ENCODE data around the gene COL5A1.

COL5A1 gene

GRCh38 chr9:134655101-134655500, 13.5 kb downstream of the COL5A1 start:
- H3K9ac ChIP-seq (ENCODE audit: low read length): no peak overlapping the region
- H4K20me1 ChIP-seq (ENCODE audit: insufficient read depth, low read length): no peaks in the 10 kb centered on the region
- H3K9me3 ChIP-seq (ENCODE audit: insufficient read depth, low read length): no peaks in the 10 kb centered on the region
- H3K4me2 ChIP-seq (ENCODE audit: low read length): no peak overlapping the region
- TF ChIP-seq CTCF (IDR thresholded peaks at IDR 0.05; ENCODE audit: low read depth, low read length) (no peak), EZH2phosphoT487 (IDR thresholded peaks at IDR 0.05; ENCODE audit: low read depth) (no peak)
- H3K27ac ChIP-seq (ENCODE audit: low read length): no peak overlapping the region
- H3K4me1 ChIP-seq (ENCODE audit: low read length): no peaks in the 10 kb centered on the region
- H3K4me3 ChIP-seq (ENCODE audit: low read length): no peak overlapping the region
- H3K79me2 ChIP-seq (ENCODE audit: low read length): no peaks in the 10 kb centered on the region
- no peak overlapping the region for H2AFZ ChIP-seq (ENCODE audit: low read depth, low read length)
- no peaks in the 10 kb centered on the region for H3K36me3 ChIP-seq (replicated peaks; ENCODE audit: low read depth, low read length)
- H3K27me3 ChIP-seq (ENCODE audit: low read depth, low read length): no peaks in the 10 kb centered on the region

DNA sequence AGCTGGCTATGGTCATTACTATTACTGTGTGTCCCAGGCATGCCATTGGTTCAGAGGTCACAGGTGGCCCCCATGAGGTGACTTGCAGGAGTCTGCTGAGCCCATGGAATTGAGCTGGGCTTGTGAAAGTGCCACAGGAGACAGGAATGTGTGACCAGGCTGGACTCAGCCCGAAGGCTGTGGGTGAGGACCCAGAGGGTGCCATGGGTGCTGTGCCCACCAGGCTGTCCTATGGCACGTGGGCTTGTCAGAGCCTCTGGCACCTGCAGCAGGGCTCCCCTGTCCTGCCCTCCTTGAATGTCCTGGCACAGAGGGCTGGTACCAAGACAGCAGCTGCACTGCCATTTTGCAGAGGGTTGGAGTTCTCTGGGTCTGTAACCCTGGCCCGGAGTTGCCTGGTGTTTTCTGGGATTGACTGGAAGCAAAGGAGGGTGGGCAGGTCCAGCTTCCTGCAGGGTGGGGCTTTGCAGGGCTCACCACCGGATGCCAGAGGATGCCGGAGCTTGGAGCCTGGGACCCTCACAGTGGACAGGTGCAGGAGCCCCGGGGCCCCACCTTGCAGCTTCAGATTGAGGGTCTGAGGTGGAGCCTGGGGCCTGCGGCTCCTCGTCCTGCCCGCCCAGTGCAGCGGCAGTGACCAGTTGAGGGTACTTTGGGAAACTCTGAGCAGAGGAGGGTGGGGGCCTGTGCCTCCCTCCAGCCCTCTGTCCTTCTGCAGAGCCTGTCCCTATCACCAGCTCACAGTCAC, 14.2 kb downstream of the COL5A1 start:
- Histone ChIP-seq H4K20me1 (ENCODE audit: insufficient read depth, low read length) (no peaks in the 10 kb centered on the region), H3K36me3 (replicated peaks; ENCODE audit: low read depth, low read length) (no peaks in the 10 kb centered on the region)
- TF ChIP-seq CTCF (IDR thresholded peaks at IDR 0.05; ENCODE audit: low read depth, low read length) (0 out of 2 replicates have a peak, but pooled peaks have one; percentile 8), EZH2phosphoT487 (IDR thresholded peaks at IDR 0.05; ENCODE audit: low read depth) (no peak)

GRCh38 chr9:134656334-134657006, 14.9 kb downstream of the COL5A1 start:
- H3K4me1 ChIP-seq (ENCODE audit: low read length): no peaks in the 10 kb centered on the region
- H2AFZ ChIP-seq (ENCODE audit: low read depth, low read length): no peak overlapping the region
- H3K4me3 ChIP-seq (ENCODE audit: low read length): no peak overlapping the region
- H3K27ac ChIP-seq (ENCODE audit: low read length): no peak overlapping the region
- TF ChIP-seq EZH2phosphoT487 (IDR thresholded peaks at IDR 0.05; ENCODE audit: low read depth) (no peak), CTCF (IDR thresholded peaks at IDR 0.05; ENCODE audit: low read depth, low read length) (peak; percentile 24; the same call in 1 of the 2 replicates)
- no peaks in the 10 kb centered on the region for H3K36me3 ChIP-seq (replicated peaks; ENCODE audit: low read depth, low read length)
- no peaks in the 10 kb centered on the region for H3K27me3 ChIP-seq (ENCODE audit: low read depth, low read length)
- H3K9me3 ChIP-seq (ENCODE audit: insufficient read depth, low read length): no peaks in the 10 kb centered on the region
- no peaks in the 10 kb centered on the region for H3K79me2 ChIP-seq (ENCODE audit: low read length)
- no peak overlapping the region for H3K4me2 ChIP-seq (ENCODE audit: low read length)
- no peaks in the 10 kb centered on the region for H4K20me1 ChIP-seq (ENCODE audit: insufficient read depth, low read length)
- H3K9ac ChIP-seq (ENCODE audit: low read length): no peak overlapping the region

More for the DNA sequence above, 14.2 kb downstream of the COL5A1 start:
- no peaks in the 10 kb centered on the region for H3K79me2 ChIP-seq (ENCODE audit: low read length)
- H3K27me3 ChIP-seq (ENCODE audit: low read depth, low read length): no peaks in the 10 kb centered on the region
- H2AFZ ChIP-seq (ENCODE audit: low read depth, low read length): no peak overlapping the region
- H3K27ac ChIP-seq (ENCODE audit: low read length): no peak overlapping the region
- H3K9ac ChIP-seq (ENCODE audit: low read length): no peak overlapping the region
- no peaks in the 10 kb centered on the region for H3K4me1 ChIP-seq (ENCODE audit: low read length)
- no peak overlapping the region for H3K4me3 ChIP-seq (ENCODE audit: low read length)
- H3K9me3 ChIP-seq (ENCODE audit: insufficient read depth, low read length): no peaks in the 10 kb centered on the region
- no peak overlapping the region for H3K4me2 ChIP-seq (ENCODE audit: low read length)

- Histone ChIP-seq H4K20me1 (ENCODE audit: insufficient read depth, low read length) (no peaks in the 10 kb centered on the region), H3K4me2 (ENCODE audit: low read length) (no peak overlapping the region), H3K27me3 (ENCODE audit: low read depth, low read length) (no peaks in the 10 kb centered on the region), H3K9me3 (ENCODE audit: insufficient read depth, low read length) (no peaks in the 10 kb centered on the region), H3K9ac (ENCODE audit: low read length) (no peak overlapping the region), H3K4me3 (ENCODE audit: low read length) (no peak overlapping the region), H3K4me1 (ENCODE audit: low read length) (no peaks in the 10 kb centered on the region), H3K79me2 (ENCODE audit: low read length) (no peaks in the 10 kb centered on the region), H2AFZ (ENCODE audit: low read depth, low read length) (no peak overlapping the region), H3K27ac (ENCODE audit: low read length) (no peak overlapping the region), H3K36me3 (replicated peaks; ENCODE audit: low read depth, low read length) (no peaks in the 10 kb centered on the region)
- no peak for TF ChIP-seq CTCF (IDR thresholded peaks at IDR 0.05; ENCODE audit: low read depth, low read length)
- TF ChIP-seq EZH2phosphoT487 (IDR thresholded peaks at IDR 0.05; ENCODE audit: low read depth): no peak
Measured at GRCh38 chr9:134657666-134658377, 16.2 kb downstream of the COL5A1 start.
